HUDEP-2 (cell line): ENCODE data around the gene ARG2.

Source experiments
- DNase-seq, 76 experiments: peaks; one replicate each; lab custom pipeline; 2025; ENCODE audit not compliant: unreplicated experiment in 76 of 76; lab: John Stamatoyannopoulos, UW

The ARG2 gene

DNA sequence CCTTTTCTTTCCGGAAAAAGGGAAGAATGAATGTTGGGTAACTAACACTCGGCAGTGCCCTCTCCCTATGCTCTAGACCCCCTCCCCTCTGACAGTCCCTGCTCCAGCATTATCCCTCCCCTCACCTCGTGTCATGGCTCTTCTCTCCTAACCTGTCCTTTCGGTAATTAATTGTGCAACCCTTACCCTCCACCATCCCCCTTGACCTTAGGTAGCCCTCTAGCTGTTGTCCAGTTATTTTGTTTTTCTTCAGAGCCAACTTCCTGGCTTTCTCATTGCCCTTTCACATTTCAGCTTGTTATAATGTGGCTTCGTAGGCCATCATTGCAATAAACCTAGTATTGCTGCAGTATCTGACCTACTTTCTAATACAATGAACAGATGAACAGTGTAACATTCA, 11.2 kb downstream of the ARG2 start:
- DNase-seq = no peak

DNA sequence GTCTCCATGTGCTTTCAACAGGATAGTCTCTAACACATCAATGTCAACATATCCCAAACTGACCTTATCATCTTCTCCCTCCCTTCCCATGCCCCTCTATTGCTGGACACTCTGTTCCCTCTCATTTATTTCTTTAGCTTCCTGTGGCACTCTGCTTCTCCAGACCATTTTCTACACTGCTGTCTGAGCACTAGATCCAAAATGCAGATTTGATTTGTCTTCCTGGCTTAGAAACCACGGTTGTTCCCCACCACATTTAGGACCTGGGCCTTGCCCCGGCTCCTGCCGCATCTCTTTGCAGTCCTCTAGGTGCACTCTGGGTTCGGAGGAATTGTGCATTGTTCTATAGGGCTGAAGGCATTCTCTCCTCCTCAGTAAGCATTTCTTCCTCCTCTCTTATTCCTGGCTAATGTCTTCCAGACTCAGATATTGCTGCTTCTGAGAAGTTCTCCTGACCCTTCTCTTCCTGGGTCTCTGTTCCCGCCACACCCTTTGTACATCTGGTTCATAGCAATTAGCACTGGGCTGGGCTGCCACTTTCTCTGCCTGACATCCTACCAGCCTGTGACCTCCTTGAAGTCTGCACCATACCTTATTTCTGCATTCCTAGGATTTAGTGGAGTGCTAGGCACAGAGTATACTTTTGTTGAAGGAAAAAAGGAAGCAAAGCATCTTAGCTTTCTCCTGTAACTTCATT, 13.9 kb downstream of the ARG2 start:
- DNase-seq = no peak

- DNase-seq = peak in 18 of 76 experiments; percentile 4 to 71 (median 22)
Measured at GRCh38 chr14:67636361-67636919, 16.7 kb downstream of the ARG2 start.

DNA sequence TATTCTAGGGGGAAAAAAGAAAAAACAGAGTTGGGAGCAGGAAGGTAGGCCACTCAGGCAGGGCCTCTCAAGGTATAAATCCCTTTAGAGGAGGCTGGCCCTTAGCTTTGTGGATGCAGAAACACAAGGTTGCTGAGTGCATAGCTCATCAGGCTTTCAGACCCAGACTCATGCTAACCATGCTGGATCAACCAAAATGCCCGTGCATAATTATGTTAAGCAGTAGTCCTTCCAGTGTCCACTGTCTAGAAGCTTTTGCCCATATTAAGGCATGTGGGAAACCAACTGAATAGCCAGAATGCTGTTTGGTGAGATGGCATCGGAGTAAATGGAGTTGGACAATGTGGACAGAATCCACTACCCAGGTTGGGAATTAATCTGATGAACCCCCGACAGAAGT, 18.9 kb downstream of the ARG2 start:
- DNase-seq = no peak

DNA sequence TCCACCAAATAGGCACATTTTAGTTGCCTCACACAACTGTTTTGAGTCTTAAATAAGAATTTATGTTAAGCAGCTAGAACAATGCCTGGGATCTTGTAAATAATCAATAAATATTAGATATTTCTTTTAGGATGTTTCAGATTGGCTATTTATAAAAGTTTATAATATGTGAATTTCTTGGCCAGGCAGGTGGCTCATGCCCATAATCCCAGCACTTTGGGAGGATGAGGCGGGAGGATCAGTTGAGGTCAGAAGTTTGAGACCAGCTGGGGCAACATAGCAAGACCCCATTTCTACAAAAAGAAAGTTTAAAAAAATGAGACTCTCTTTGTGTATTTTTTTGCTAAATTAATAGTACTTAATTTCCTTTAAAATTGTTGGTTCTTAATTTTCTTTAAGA, 21.8 kb downstream of the ARG2 start:
- DNase-seq = no peak

- DNase-seq = peak in 12 of 76 experiments; percentile 6 to 58 (median 18)
Measured at GRCh38 chr14:67641902-67642749, 22.4 kb downstream of the ARG2 start.

DNA sequence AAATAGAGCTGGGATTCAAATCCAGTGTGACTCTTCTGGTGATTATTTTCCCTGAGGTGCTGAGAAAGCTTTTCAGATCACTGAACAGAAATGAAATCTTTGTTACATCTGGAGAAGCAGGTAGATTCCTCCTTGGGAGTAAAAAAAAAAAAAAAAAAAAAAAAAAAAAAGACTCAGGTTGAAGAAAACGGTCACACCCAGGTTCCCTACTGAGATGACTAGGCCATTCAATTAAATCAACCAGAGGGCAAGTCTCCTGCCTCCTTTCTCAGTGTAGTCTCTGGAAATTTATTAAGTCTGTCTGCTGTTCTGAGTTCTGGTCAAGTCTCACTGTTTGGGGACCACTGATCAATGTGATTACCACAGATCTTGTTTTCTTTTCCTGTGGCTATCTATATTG, 24.0 kb downstream of the ARG2 start:
- DNase-seq = no peak

DNA sequence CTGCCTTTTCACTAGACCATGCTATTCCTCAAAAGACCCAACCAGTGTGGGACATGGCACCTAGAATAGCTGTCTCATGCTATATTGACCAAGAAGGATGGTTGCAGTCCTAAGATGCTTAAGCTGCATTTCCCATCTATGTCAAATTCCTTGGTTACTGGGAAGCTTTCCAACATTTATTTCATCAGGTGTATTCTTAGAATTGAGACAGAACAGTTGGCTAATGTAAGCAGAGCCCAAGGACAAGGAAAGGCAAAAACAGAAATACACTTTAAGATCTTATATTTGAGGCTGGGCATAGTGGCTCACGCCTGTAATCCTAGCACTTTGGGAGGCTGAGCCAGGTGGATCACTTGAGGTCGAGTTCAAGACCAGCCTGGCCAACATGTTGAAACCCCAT, 24.7 kb downstream of the ARG2 start:
- DNase-seq = no peak

DNA sequence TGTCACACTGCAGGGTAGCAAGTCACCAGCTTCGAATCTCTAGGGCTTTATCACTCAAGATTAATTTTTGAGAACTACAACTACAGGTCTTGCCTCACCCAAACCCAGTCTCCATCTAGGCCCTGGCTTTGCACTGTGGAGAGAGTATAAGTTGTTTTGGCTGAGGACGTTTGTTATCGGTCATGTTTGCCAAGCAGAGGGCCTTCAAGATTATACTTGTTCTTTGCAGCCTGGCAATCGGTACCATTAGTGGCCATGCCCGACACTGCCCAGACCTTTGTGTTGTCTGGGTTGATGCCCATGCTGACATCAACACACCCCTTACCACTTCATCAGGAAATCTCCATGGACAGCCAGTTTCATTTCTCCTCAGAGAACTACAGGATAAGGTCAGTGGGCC, 25.7 kb downstream of the ARG2 start:
- DNase-seq = no peak

DNA sequence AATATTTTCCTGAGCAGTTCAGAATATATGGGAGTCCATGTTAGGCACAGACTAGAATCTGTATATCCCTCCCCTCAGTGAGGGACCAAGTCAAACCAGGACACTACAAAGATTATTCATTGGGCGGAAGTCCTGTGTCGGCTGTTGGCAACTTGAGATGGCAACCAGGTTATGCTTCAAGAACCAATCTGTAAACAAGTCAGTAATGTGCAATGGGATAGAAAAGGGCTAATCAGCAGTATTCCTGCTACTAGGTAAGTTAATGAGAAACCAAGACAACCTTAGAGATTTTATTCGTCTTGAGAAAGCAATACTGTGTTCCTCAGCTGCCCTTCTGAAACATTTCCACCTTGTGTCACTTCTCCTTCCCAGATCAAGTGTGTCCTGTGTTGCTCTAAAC, 26.4 kb downstream of the ARG2 start:
- no peak for DNase-seq

DNA sequence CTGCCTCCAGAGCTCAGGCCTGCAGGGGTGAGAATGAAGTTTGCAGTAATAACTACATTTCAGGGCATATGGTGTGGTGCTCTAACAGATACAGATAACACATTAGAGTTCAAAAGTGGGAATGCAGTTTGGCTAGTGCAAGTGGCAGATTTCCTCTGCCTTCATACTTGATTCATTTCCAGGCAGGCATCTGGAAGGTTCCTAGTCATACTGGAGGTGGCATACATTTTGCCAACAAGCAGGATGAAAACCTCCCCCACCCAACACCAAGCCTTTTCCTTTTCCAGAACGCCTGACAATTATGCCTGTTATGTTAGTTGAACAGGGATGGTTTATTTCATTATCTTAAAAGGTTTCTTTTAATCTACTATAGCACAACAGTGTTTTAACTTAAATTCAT, 30.4 kb downstream of the ARG2 start:
- no peak for DNase-seq

- no peak for DNase-seq
Measured at GRCh38 chr14:67650694-67651093, 31.0 kb downstream of the ARG2 start.

GRCh38 chr14:67652189-67652588, 32.5 kb downstream of the ARG2 start:
- no peak for DNase-seq

DNA sequence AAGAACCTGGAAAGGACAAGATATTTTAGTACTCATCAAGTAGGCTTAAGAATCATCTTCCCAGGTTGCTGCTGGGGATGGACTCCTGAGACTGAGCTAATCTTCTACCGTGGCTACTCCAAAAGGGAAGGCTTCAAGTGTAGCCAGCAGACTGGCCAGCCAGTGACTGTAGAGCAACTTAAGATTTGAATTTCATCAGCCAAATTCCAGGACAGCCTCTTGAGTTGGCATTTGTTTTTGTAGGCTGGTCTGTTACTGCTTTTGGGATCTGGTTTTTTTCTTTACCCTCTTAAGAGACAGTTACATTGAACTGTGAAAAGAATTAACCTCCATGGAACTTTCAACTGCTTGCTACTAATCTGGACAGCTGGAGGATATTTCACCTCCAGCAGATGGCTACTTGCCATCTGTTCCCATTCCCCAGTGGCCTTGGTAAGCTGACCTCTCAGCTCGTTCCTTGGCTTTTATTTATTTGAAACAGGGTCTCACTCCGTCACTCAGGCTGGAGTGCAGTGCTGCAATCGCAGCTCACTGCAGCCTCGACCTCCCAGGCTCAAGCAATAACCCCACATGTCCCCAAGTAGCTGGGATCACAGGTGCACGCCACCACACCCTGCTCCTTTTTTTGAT, 34.0 kb downstream of the ARG2 start:
- no peak for DNase-seq

DNA sequence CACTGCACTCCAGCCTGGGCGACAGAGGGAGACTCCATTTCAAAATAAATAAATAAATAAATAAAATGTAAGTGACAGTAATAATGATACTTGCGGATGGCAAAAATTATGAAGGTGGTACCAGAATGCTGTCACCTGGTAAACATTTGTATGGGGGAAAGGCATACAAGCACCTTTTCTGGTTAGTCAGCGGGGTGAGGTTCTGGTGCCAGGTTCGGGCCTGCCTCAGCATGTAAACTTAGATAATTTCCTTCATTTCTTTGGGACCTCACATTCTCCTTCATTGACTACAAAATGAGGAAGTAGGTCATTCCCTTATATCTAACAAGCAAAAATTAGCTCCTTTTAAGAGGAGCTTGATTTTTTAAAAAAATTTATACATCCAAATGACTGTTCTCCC, 43.9 kb downstream of the ARG2 start:
- no peak for DNase-seq

- no peak for DNase-seq
Measured at GRCh38 chr14:67665868-67666267, 46.1 kb downstream of the ARG2 start.

- DNase-seq = peak in 25 of 76 experiments; percentile 3 to 48 (median 21)
Measured at GRCh38 chr14:67666750-67667449, 47.2 kb downstream of the ARG2 start.

- no peak for DNase-seq
Measured at GRCh38 chr14:67668559-67668958, 48.8 kb downstream of the ARG2 start.

- no peak for DNase-seq
Measured at GRCh38 chr14:67673451-67673850, 53.7 kb downstream of the ARG2 start.

DNA sequence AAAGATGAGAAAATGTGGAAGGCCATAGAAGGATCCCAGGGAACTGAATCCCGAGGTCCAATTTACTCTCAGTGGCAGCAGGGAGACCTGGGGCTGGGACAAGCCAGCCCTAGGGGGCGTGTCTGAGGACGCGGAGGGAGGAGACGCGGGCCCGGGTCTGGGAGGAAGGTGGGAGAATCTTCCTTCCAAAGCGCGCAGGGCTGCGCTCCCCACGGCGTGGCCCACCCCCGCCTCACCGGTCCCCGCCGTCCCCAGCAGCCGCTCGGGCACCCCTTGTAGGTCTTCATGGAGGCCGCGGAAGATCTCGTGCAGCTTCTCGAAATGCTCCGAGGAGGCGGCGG, 54.4 kb downstream of the ARG2 start:
- peak in 47 of 76 experiments; percentile 2 to 62 (median 30) for DNase-seq
